ENCODE results near the gene CCDC7. TPM values are rescaled to one million over a fixed set of nuclear protein-coding genes. Genes with fewer than 3 reads are reported as not detected.
"Not testable (repeated sequence)": the region's sequence is repeated elsewhere in the genome, so short reads cannot be mapped to it uniquely, and the experiment has no call there.

The CCDC7 gene
- total RNA-seq, 4 donors from 2014 or later: 34.1 to 114 (median 93.6) TPM

DNA sequence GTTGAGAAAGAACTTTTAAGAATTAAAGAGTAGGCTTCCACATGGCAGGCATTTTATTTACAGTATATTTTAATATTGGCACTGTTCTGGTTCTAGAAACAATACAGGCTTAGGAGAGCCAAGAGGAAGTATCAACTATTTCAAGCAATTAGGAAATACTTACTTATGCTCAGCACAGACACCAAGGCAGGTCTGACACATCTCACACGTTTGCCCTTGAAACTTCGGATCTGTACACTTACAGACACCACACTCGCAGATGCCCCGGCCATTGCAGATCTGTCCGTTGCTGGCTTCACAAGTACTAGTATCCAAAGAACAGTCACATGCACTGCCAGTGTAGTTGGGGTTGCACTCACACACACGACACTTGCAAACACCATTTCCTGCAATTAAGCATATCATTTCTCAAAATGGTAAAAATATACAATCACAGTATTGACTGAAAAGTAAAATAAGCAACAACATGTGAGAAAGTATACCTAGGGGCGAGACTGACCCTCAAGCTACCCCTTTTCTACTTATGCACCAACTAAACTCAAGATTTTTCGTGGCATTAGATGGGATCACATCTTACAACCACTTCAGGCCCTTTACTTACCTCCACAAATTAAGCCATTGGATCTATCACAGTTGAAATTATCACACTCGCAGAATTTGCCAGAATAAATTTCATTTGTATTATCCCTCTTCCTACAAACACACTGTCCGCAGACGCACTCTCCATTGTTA lies 465.5 kb downstream of the CCDC7 start:
- H3K4me3 ChIP-seq: no peak overlapping the region
- no peak overlapping the region for H3K27ac ChIP-seq
- H3K27me3 ChIP-seq: no peaks in the 10 kb centered on the region
- H3K4me1 ChIP-seq: no peaks in the 10 kb centered on the region
- DNase-seq: no peak
- TF ChIP-seq POLR2A (IDR thresholded peaks at IDR 0.05): no peak
- TF ChIP-seq, protein P1, sequence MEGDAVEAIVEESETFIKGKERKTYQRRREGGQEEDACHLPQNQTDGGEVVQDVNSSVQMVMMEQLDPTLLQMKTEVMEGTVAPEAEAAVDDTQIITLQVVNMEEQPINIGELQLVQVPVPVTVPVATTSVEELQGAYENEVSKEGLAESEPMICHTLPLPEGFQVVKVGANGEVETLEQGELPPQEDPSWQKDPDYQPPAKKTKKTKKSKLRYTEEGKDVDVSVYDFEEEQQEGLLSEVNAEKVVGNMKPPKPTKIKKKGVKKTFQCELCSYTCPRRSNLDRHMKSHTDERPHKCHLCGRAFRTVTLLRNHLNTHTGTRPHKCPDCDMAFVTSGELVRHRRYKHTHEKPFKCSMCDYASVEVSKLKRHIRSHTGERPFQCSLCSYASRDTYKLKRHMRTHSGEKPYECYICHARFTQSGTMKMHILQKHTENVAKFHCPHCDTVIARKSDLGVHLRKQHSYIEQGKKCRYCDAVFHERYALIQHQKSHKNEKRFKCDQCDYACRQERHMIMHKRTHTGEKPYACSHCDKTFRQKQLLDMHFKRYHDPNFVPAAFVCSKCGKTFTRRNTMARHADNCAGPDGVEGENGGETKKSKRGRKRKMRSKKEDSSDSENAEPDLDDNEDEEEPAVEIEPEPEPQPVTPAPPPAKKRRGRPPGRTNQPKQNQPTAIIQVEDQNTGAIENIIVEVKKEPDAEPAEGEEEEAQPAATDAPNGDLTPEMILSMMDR (IDR thresholded peaks at IDR 0.05): no peak
- intact Hi-C loops (cut with DNase I; ENCODE audit: low total_unique reads): no loop called here
- H3K36me3 ChIP-seq: no peaks in the 10 kb centered on the region
- H3K9me3 ChIP-seq: no peaks in the 10 kb centered on the region

DNA sequence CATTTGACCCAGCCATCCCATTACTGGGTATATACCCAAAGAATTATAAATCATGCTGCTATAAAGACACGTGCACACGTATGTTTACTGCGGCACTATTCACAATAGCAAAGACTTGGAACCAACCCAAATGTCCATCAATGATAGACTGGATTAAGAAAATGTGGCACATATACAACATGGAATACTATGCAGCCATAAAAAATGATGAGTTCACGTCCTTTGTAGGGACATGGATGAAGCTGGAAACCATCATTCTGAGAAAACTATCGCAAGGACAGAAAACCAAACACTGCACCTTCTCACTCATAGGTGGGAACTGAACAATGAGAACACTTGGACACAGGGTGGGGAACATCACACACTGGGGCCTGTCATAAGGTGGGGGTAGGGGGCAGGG lies 471.9 kb downstream of the CCDC7 start:
- H3K27me3 ChIP-seq; intact Hi-C loops (cut with DNase I; ENCODE audit: low total_unique reads); H3K9me3 ChIP-seq; H3K4me3 ChIP-seq; H3K4me1 ChIP-seq; H3K36me3 ChIP-seq; DNase-seq; H3K27ac ChIP-seq: not testable (repeated sequence)

DNA sequence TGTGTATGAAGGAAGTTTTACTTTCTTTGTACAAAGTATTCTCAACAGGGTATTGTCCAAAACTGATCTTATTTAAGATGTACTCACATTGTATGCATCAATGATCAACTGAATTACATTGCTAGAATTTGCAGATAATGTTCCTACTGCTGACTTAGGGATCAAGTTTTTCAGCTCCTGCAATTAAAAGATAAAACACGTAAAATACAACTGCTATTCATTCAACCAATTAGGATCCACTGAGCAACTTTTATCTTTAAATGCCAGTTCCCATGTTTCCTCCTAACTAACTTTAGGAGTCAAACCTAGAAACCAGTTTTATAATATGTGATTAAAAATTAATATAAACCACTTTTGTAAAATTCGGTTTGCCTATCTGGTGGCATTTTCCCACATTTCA lies 476.2 kb downstream of the CCDC7 start:
- Histone ChIP-seq H3K27me3 (no peaks in the 10 kb centered on the region), H3K36me3 (no peaks in the 10 kb centered on the region), H3K4me1 (no peaks in the 10 kb centered on the region), H3K9me3 (no peaks in the 10 kb centered on the region), H3K27ac (no peak overlapping the region), H3K4me3 (no peak overlapping the region)
- TF ChIP-seq, protein P1 (IDR thresholded peaks at IDR 0.05): no peak
- TF ChIP-seq POLR2A (IDR thresholded peaks at IDR 0.05): no peak
- intact Hi-C loops (cut with DNase I; ENCODE audit: low total_unique reads): no loop called here
- DNase-seq: no peak

DNA sequence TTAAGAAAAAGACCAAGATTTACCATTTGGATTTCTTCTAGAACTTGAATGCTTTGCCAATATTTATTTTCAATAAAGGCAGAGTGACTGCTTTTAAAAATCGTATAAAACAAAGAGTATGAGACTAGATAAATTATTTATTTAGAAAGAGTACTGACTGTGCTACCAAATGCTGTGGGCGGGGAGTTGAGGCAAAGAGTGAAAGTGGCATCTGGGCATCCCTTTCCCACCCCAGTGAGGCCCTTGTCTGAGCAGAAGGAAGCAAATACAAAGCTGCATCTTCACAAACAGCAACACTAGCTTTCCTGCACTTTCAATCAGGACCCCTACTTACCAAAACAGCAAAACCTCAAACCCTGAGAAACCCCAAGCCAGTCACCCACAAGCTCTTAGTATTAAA lies 477.2 kb downstream of the CCDC7 start:
- Histone ChIP-seq H3K36me3 (no peaks in the 10 kb centered on the region), H3K9me3 (no peaks in the 10 kb centered on the region), H3K4me3 (no peak overlapping the region), H3K4me1 (no peaks in the 10 kb centered on the region), H3K27me3 (no peaks in the 10 kb centered on the region), H3K27ac (no peak overlapping the region)
- TF ChIP-seq, protein P1 (IDR thresholded peaks at IDR 0.05): no peak
- no peak for TF ChIP-seq POLR2A (IDR thresholded peaks at IDR 0.05)
- intact Hi-C loops (cut with DNase I; ENCODE audit: low total_unique reads): no loop called here
- no peak for DNase-seq

DNA sequence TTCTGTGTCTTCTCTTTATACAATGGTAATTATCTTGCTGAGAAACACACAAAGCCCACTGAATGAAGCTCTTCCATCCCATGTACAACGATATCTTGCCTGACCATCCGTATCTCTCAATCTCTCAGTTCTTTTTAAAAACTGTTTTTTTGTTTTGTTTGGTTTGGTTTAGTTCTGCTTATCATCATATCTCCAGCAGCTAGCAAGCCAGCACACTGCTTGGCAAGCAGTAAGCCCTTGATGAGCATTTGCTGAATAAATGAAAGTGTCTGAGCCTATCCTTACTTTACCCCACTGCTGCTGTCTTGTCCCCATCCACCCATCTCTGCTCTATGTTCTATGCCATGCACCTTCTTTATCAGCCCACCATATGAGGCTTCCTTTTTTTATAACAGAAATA lies 477.9 kb downstream of the CCDC7 start:
- no peaks in the 10 kb centered on the region for H3K36me3 ChIP-seq
- no peak for DNase-seq
- H3K27me3 ChIP-seq: no peaks in the 10 kb centered on the region
- no peak overlapping the region for H3K4me3 ChIP-seq
- H3K9me3 ChIP-seq: no peaks in the 10 kb centered on the region
- no peaks in the 10 kb centered on the region for H3K4me1 ChIP-seq
- H3K27ac ChIP-seq: no peak overlapping the region
- intact Hi-C loops (cut with DNase I; ENCODE audit: low total_unique reads): no loop called here
- TF ChIP-seq POLR2A (IDR thresholded peaks at IDR 0.05): no peak
- TF ChIP-seq, protein P1 (IDR thresholded peaks at IDR 0.05): no peak

Other genes starting within 250 kb of the CCDC7 start
- 100 to 1,000 TPM in 1 of 4 donors, 10 to 100 TPM in 3; 34.7 to 109 (median 48.8) TPM for gene EPC1, start 99.0 kb upstream of the CCDC7 start, total RNA-seq